ENCODE data around the gene CLRN1.

The CLRN1 gene

DNA sequence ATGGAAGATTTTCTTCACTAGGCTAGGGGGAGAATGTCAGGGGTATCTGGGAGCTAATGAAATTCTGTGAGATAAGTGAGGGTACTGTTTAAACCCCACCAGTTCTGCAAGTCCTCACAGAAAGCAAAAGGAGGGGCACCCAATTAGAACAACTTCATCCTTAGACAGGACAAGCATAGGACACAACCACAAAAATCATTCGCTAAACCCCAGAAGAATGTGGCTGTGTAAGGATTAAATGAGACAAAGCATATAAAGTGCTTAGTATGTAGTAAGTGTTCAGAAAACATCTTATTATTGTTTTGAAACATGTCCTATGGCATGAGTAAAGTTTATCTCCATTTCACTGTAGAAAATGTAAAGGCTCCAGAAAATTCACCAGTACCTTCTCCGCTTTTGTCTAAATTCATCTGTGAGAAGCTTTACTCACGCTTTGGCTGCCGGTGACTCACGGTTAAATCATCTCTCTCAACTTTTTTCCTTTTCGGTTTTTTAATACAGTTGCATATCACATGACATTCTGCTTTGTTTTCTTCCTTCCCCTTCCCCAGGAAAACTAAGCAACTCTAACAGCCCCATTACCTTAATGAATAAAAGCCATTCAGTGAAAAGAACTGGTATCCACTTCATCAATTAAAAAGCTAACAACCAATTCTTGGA is 1.7 kb downstream of the CLRN1 start:
- Histone ChIP-seq H3K9me3 (no peaks in the 10 kb centered on the region), H3K27me3 (peaks cover 24% of the 10 kb centered on the region), H3K36me3 (no peaks in the 10 kb centered on the region), H3K4me1 (no peaks in the 10 kb centered on the region), H3K4me3 (ENCODE audit: low read depth, low read length) (no peak overlapping the region)
- DNase-seq = no peak
- TF ChIP-seq, protein P1, sequence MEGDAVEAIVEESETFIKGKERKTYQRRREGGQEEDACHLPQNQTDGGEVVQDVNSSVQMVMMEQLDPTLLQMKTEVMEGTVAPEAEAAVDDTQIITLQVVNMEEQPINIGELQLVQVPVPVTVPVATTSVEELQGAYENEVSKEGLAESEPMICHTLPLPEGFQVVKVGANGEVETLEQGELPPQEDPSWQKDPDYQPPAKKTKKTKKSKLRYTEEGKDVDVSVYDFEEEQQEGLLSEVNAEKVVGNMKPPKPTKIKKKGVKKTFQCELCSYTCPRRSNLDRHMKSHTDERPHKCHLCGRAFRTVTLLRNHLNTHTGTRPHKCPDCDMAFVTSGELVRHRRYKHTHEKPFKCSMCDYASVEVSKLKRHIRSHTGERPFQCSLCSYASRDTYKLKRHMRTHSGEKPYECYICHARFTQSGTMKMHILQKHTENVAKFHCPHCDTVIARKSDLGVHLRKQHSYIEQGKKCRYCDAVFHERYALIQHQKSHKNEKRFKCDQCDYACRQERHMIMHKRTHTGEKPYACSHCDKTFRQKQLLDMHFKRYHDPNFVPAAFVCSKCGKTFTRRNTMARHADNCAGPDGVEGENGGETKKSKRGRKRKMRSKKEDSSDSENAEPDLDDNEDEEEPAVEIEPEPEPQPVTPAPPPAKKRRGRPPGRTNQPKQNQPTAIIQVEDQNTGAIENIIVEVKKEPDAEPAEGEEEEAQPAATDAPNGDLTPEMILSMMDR (IDR thresholded peaks at IDR 0.05; ENCODE audit: low read depth, low read length) = no peak

DNA sequence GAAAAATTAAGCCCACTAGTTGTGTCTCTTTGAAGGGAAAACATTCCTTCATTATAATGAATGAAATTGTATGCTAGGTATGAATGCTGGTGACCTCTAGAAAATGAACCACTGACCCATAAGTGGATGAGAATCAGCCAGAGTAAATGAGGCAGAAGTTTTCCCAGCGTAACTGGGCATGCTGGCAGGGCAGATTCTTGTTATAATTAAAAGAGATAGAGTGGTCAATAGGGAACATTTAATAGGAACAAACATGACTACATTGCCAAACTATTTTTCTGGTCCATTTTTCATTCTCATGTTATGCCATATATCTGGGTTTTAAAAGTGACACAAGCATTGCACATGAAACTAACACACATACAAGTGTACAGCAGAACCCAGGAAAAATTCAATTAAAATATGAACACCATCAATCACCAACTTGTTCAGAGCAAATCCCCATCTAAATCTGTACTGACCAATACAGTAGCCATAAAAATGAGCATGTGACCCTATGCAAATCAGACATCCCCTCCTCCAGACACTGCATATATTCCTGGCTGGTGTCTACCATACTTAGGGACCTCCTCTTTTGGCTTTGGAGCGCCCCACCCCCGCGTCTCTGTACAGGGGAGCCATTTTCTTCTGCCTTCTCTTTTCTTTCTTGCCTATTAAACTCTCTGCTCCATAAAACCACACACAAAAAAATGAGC is 4.0 kb downstream of the CLRN1 start:
- Histone ChIP-seq H3K36me3 (no peaks in the 10 kb centered on the region), H3K4me3 (ENCODE audit: low read depth, low read length) (no peak overlapping the region), H3K4me1 (no peaks in the 10 kb centered on the region), H3K9me3 (no peaks in the 10 kb centered on the region), H3K27me3 (peaks cover 19% of the 10 kb centered on the region)
- TF ChIP-seq, protein P1 (IDR thresholded peaks at IDR 0.05; ENCODE audit: low read depth, low read length) = no peak
- DNase-seq = peak; percentile 16

DNA sequence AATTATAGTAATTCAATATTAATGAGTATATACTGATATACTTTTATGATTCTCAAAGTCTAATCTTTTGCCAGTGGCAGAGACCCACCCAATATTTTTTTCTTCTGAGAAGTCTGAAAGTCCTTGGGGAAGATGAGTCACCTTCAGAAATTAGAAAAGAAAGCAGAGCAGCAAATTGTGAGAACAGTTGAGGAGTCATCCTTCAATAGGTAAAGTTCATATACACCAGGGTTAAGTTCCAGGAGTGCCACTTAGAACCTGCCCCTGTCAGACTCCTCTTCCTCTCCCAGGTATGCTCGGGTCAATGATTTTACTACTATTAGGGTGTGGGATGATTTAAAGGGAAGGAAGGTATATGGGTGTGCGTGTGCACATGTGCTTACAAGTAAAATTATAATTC is 7.1 kb downstream of the CLRN1 start:
- Histone ChIP-seq H3K4me1 (no peaks in the 10 kb centered on the region), H3K36me3 (no peaks in the 10 kb centered on the region), H3K27me3 (peaks cover 28% of the 10 kb centered on the region), H3K4me3 (ENCODE audit: low read depth, low read length) (no peak overlapping the region), H3K9me3 (no peaks in the 10 kb centered on the region)
- DNase-seq = no peak
- TF ChIP-seq, protein P1 (IDR thresholded peaks at IDR 0.05; ENCODE audit: low read depth, low read length) = no peak

DNA sequence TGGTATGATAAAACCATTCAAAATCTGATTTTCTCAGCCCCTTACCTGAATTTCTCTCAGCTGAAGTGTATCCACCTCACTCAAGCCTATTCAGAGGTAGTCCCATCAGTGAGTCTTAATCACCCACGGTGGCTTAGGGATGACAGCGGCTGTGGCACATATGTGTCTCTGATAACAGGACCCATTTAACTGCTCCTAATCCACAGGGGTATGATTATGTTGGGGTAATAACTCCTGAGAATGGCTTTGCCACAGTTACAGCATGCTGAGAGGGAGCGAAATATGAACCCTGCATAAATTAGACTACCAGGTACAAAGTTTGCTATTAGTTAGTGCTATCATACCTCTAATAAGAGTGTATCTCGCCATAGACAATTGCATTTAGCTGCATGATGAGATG is 10.6 kb downstream of the CLRN1 start:
- TF ChIP-seq, protein P1 (IDR thresholded peaks at IDR 0.05; ENCODE audit: low read depth, low read length) = no peak
- Histone ChIP-seq H3K4me3 (ENCODE audit: low read depth, low read length) (no peak overlapping the region), H3K9me3 (no peaks in the 10 kb centered on the region), H3K36me3 (no peaks in the 10 kb centered on the region), H3K27me3 (peaks cover 43% of the 10 kb centered on the region), H3K4me1 (no peaks in the 10 kb centered on the region)
- no peak for DNase-seq

DNA sequence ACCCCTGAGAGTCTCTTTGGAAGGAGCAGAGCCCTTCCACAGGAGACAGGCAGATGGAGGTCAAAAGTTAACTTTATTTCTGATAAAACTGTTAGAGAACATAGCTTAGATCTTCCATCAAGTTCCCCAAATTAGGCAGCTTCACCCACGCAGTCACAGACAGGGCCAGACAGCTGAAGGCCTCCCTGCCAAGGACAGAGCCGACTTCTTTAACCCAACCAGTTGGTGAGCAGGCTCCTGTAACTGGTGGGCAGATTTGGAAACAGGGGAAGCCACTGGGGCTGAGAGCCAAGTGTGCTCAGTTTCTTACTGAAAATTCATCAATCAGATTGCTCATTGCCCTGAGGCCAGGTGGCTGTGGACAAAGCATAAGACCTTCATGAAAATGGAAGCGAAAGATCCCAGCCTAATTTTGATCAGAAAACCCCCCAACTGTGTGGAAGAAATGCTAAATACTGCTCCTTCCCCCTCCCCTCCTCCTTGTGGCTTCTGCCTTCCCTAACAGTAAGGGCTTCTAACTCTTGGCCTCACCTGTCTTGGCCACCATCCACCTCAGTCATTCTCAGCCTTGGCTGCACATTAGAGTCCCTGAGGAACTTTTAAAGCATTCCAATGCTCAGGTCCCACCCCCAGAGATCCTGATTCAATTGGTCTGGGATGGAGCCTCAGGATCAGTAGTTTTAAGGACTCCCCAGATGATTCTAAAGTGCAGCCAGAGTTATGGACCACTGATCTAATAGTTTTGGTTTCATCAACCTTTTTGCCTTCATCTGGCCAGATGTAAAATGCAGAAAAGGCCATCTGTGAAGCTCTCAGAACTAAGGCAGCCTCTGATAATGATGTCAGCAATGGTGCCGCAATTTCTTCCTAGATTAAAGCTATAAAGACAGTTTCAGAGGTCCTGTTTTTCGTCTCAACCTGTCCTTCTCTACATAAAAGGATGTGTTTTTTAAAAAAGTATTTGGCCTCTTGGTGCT is 11.5 kb downstream of the CLRN1 start:
- Histone ChIP-seq H3K36me3 (no peaks in the 10 kb centered on the region), H3K4me3 (ENCODE audit: low read depth, low read length) (no peak overlapping the region), H3K4me1 (no peaks in the 10 kb centered on the region), H3K9me3 (no peaks in the 10 kb centered on the region), H3K27me3 (peaks cover 49% of the 10 kb centered on the region)
- no peak for DNase-seq
- TF ChIP-seq, protein P1 (IDR thresholded peaks at IDR 0.05; ENCODE audit: low read depth, low read length) = no peak
